GM20000 (cell line): ENCODE measurements around the gene STK25.

ENCODE experiments used
- DNase-seq: peaks from one replicate; pipeline ENCODE4 v3.0.0; 2012; ENCODE audit warnings: low spot score
- CTCF ChIP-seq: IDR thresholded peaks from 2 replicates; pipeline ENCODE4 v1.5.1; 2012; ENCODE audit warnings: mild to moderate bottlenecking, control low read depth; ENCODE audit errors: extremely low read depth, missing control alignments

Gene STK25

DNA sequence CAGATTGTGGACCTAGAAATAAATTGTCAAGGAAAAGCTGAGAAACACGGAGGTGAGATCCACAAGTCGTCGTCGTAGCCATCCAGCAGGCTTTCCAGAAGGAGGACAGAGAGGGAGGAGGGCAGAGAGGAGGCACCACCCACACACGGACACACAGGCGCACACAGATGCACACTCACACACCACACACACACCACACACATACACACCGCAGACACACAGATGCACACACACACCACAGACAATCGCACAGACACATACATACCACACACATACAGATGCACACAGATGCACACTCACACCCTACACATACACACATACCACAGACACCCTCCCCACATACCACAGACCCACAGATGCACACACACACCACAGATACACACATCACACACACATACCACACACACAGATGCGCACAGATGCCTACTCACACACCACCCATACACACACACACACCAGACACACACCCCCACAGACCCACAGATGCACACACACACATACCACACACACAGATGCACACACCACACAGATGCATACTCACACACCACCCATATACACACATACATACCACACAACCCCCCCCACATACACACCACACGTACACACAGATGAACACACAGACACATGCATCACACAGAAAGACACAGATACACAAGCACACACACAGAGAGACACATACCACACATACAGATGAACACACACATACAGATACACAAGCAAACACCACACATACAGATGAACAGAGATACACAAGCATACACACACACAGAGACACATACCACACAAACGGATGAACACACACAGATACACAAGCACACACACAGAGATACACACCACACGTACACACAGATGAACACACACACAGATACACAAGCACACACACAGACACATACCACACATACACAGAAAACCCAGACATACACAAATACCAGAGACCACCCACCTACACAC, 37.4 kb upstream of the STK25 start:
- no peak for TF ChIP-seq CTCF
- DNase-seq: no peak

- TF ChIP-seq CTCF: no peak
- no peak for DNase-seq
Measured at GRCh38 chr2:241545106-241545505, 36.7 kb upstream of the STK25 start.

DNA sequence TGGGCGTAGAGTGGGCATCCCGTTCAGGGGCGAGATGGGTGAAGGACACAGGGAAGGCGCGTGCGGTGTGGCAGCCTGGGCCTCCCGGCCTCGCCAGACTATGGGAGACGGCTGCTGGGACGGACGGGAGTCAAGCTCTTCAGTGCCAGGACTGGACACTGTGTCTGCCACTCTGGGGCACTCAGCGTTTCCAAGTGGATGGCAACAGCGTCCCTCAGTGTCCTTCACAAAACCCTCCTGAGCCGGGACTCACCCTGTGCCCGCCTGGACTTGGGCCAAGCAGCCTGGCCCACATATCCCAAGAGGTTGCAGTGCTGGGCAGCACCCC, 33.9 kb upstream of the STK25 start:
- peak; percentile 24 for DNase-seq
- no peak for TF ChIP-seq CTCF

GRCh38 chr2:241541564-241542277, 33.3 kb upstream of the STK25 start:
- DNase-seq: peak; percentile 50
- TF ChIP-seq CTCF: no peak

DNA sequence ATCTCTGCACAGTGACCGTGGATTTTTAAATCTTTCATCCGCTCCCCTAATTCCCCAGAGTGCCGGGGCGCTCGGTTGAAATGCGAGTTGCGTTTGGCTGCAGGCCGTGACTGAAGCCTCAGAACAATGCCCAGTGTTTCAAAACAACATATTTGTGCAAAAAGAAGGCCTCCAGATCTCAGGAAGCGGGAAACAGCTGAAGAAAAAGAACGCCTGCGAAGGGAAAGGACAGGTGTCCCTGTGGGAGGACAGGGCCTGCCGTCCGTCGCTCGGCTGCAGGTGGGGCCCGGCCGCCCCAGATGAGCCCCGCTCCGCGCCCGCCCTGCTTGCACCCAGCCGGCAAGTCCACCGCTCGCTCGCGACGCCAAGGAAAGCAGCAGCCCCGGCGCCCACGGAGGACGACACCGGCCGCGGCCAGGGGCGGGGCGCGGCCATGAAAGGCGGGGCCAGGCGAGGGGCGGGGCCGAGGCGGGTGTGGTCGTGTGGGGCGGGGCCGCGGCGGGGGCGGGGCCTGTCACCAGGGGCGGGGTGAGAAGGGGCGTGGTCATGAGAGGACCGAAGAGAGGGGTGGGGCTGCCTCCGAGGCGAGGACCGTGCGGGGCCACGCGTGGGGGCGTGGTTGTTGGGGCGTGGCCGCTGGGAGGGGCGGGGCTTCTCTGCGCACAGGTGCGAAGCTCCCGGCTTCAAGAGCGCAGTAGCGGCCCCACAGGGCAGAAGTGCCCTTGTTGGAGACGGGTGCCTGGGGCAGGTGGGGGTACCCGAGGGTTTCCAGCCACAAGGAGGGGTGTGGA, 32.6 kb upstream of the STK25 start:
- TF ChIP-seq CTCF: no peak
- DNase-seq: peak; percentile 92

DNA sequence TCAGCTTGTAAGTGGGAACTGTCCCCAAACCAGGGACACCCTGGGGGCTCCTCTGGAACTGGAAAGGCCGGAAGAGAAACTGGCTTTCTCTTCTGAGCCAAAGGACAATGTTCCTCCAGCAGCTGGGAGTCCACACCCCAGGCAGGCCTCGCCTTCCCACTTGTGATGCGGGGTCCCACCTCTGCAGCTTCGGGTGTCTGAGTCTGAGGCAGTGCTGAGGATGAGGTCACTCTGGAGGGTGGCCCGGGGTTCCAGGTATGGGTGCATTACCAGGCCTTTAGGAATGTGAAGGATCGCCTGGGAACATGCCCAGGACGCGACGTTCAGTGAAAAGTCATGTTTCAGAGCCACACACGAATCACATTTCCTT, 32.0 kb upstream of the STK25 start:
- no peak for TF ChIP-seq CTCF
- peak; percentile 33 for DNase-seq
